Neural cell (in vitro differentiated cells): ENCODE data around the gene TSPO2. TPM values are rescaled to one million over a fixed set of nuclear protein-coding genes. Genes with fewer than 3 reads are reported as not detected.

Source experiments
- H2AFZ ChIP-seq: fragments of 200-600, 300-800 bp; sonication (generic), shearing (Covaris generic); 2 replicates; pipeline ENCODE4 v1.6.0; 2014; ENCODE audit warnings: low read depth, mild to moderate bottlenecking, antibody characterized with exemption, low read length, moderate library complexity
- H3F3A ChIP-seq: fragments of 200-600 bp; shearing (Covaris generic); 2 replicates; pipeline ENCODE4 v1.6.1; 2016; ENCODE audit warnings: mild to moderate bottlenecking, moderate library complexity, mixed read lengths, antibody characterized with exemption, low read length; ENCODE audit not compliant: insufficient read depth, poor library complexity, severe bottlenecking
- H3K27ac ChIP-seq: fragments of 200-600, 300-800 bp; sonication (generic), shearing (Covaris generic); 2 replicates; pipeline ENCODE4 v1.5.1; 2014; ENCODE audit warnings: mild to moderate bottlenecking, low read length, moderate library complexity
- H3K27me3 ChIP-seq: fragments of 300-800, 200-600 bp; sonication (generic), shearing (Covaris generic); 2 replicates; pipeline ENCODE4 v1.6.0; 2014; ENCODE audit warnings: mild to moderate bottlenecking, low read depth, low read length, moderate library complexity; ENCODE audit not compliant: insufficient read depth
- H3K36me3 ChIP-seq: fragments of 300-800, 200-600 bp; sonication (generic), shearing (Covaris generic); 2 replicates; pipeline ENCODE4 v1.5.1; 2014; ENCODE audit warnings: mild to moderate bottlenecking, antibody characterized with exemption, low read length, moderate library complexity; ENCODE audit not compliant: insufficient read depth
- H3K4me2 ChIP-seq: fragments of 300-800, 200-600 bp; sonication (generic), shearing (Covaris generic); 2 replicates; pipeline ENCODE4 v1.6.0; 2014; ENCODE audit warnings: mild to moderate bottlenecking, low read length
- H3K4me3 ChIP-seq: fragments of 300-800, 200-600 bp; sonication (generic), shearing (Covaris generic); 2 replicates; pipeline ENCODE4 v1.5.1; 2014; ENCODE audit warnings: mild to moderate bottlenecking, low read length, moderate library complexity
- H3K79me2 ChIP-seq: fragments of 200-600 bp; shearing (Covaris generic); replicated peaks from 2 replicates; pipeline ENCODE4 v1.6.0; 2014; ENCODE audit warnings: mild to moderate bottlenecking, low read length, moderate library complexity; ENCODE audit not compliant: insufficient read depth
- H3K9ac ChIP-seq: fragments of 300-800, 200-600 bp; sonication (generic), shearing (Covaris generic); 2 replicates; pipeline ENCODE4 v1.6.1; 2016; ENCODE audit warnings: mild to moderate bottlenecking, low read length, mixed read lengths
- H3K9me2 ChIP-seq: fragments of 200-600 bp; shearing (Covaris generic); 2 replicates; pipeline ENCODE4 v1.6.1; 2016; ENCODE audit warnings: mild to moderate bottlenecking, low read length, mixed read lengths; ENCODE audit not compliant: insufficient read depth
- H3K9me3 ChIP-seq: fragments of 200-600, 300-800 bp; sonication (generic), shearing (Covaris generic); 2 replicates; pipeline ENCODE4 v1.6.1; 2016; ENCODE audit warnings: mild to moderate bottlenecking, mixed run types, low read length, moderate library complexity, mixed read lengths
- H4K20me1 ChIP-seq: fragments of 200-600 bp; shearing (Covaris generic); 2 replicates; pipeline ENCODE4 v1.6.1; 2016; ENCODE audit warnings: mild to moderate bottlenecking, mixed run types; ENCODE audit not compliant: insufficient read depth
- EP300 ChIP-seq: fragments of 450-650 bp; conservative IDR thresholded peaks from 2 replicates; pipeline ENCODE4 v1.6.1; 2014; ENCODE audit warnings: antibody characterized with exemption, mild to moderate bottlenecking, moderate library complexity; ENCODE audit not compliant: poor library complexity, severe bottlenecking
- EZH2 ChIP-seq: fragments of 200-600, 300-800 bp; shearing (Covaris generic), sonication (generic); IDR thresholded peaks from 2 replicates; pipeline ENCODE4 v1.6.1; 2014; ENCODE audit warnings: antibody characterized with exemption, low read length, borderline replicate concordance, mild to moderate bottlenecking; ENCODE audit not compliant: insufficient read depth, poor library complexity, severe bottlenecking
- MXI1 ChIP-seq: fragments of 450-650 bp; conservative IDR thresholded peaks from 2 replicates; pipeline ENCODE4 v1.6.1; 2014; ENCODE audit warnings: antibody characterized with exemption, mild to moderate bottlenecking; ENCODE audit not compliant: poor library complexity, severe bottlenecking
- POLR2AphosphoS5 ChIP-seq: IDR thresholded peaks from 2 replicates; pipeline ENCODE4 v1.6.1; 2012
- RAD21 ChIP-seq: fragments of 450-650 bp; conservative IDR thresholded peaks from 2 replicates; pipeline ENCODE4 v1.6.1; 2014; ENCODE audit warnings: antibody characterized with exemption, mild to moderate bottlenecking, moderate library complexity
- SMC3 ChIP-seq: fragments of 450-650 bp; conservative IDR thresholded peaks from 2 replicates; pipeline ENCODE4 v1.6.1; 2014; ENCODE audit warnings: antibody characterized with exemption, mild to moderate bottlenecking, moderate library complexity; ENCODE audit not compliant: poor library complexity
- TAF1 ChIP-seq: IDR thresholded peaks from 2 replicates; pipeline ENCODE4 v1.6.1; 2012; ENCODE audit warnings: low read depth
- polyA plus RNA-seq: library from polyadenylated mRNA; depleted of rRNA; stranded (reverse); fragments of >200 nt; gene quantifications from 2 replicates; pipeline ENCODE4 v1.2.3, GENCODE V29; 2014
- TF ChIP-seq, protein P1 (sequence below): fragments of 450-650 bp; IDR thresholded peaks from 2 replicates; pipeline ENCODE4 v1.5.1; 2014; ENCODE audit warnings: antibody characterized with exemption, mild to moderate bottlenecking, moderate library complexity; ENCODE audit not compliant: poor library complexity, severe bottlenecking
- TF ChIP-seq, protein P2 (sequence below): IDR thresholded peaks from 2 replicates; pipeline ENCODE4 v1.6.1; 2012; ENCODE audit warnings: borderline replicate concordance

Gene TSPO2
- polyA plus RNA-seq, 1 donor from 2014 or later: not detected

DNA sequence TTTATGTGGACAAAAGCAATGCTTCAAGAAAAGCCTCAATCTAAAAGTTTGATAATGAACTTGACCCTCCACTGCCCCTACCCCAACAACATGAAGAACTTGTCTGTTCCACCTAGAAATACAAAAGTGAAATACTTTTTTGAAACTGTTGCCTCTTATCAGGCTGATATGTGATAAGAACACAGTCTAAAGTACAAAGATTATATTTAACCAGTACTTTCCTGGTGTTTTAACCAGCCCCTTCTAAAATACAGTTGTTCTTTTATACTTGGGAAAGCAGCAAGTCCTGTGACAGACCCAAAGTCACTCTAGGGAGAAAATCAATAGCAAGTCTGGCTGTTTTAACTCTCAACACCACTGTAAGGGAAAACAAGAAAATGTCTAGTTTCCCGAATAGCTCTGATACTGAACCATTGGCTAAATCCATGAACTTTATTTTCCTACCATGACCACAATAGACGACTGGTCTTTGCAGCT, 23.3 kb downstream of the TSPO2 start:
- H3F3A ChIP-seq: no peaks in the 10 kb centered on the region

DNA sequence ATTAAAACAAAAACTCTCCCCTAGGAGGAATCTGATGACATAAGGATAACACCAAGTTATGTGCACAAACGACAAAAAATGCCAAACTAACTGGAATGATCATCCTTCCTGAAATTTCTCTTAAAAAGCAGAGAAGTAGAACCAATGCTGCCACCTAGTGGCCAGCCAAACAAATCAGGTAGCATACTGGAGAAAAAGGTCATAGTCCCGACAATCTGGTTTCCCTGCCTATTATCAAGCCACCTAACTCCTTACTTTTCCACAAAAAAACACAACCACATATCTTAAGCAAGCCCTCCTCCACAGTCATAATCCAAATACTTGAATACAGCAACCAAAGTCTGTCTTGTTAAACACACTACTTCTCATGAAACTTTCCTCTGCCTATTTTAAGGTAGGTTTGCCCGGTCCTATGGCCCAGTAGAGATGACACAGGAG, 24.6 kb downstream of the TSPO2 start:
- H3K4me3 ChIP-seq: no peak overlapping the region
- no peak overlapping the region for H3K27ac ChIP-seq
- no peaks in the 10 kb centered on the region for H4K20me1 ChIP-seq
- H3K79me2 ChIP-seq: no peaks in the 10 kb centered on the region
- H3K9ac ChIP-seq: no peak overlapping the region
- TF ChIP-seq, protein P1, sequence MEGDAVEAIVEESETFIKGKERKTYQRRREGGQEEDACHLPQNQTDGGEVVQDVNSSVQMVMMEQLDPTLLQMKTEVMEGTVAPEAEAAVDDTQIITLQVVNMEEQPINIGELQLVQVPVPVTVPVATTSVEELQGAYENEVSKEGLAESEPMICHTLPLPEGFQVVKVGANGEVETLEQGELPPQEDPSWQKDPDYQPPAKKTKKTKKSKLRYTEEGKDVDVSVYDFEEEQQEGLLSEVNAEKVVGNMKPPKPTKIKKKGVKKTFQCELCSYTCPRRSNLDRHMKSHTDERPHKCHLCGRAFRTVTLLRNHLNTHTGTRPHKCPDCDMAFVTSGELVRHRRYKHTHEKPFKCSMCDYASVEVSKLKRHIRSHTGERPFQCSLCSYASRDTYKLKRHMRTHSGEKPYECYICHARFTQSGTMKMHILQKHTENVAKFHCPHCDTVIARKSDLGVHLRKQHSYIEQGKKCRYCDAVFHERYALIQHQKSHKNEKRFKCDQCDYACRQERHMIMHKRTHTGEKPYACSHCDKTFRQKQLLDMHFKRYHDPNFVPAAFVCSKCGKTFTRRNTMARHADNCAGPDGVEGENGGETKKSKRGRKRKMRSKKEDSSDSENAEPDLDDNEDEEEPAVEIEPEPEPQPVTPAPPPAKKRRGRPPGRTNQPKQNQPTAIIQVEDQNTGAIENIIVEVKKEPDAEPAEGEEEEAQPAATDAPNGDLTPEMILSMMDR: peak; percentile 88
- TF ChIP-seq SMC3 (peak; percentile 96), MXI1 (no peak), RAD21 (peak; percentile 93)
- H2AFZ ChIP-seq: no peak overlapping the region
- no peaks in the 10 kb centered on the region for H3F3A ChIP-seq
- no peaks in the 10 kb centered on the region for H3K9me2 ChIP-seq
- no peaks in the 10 kb centered on the region for H3K36me3 ChIP-seq
- no peaks in the 10 kb centered on the region for H3K27me3 ChIP-seq
- no peak overlapping the region for H3K4me2 ChIP-seq
- no peaks in the 10 kb centered on the region for H3K9me3 ChIP-seq

More for the DNA sequence above, 23.3 kb downstream of the TSPO2 start:
- Histone ChIP-seq H2AFZ (no peak overlapping the region), H3K4me3 (no peak overlapping the region), H3K27ac (no peak overlapping the region), H3K27me3 (no peaks in the 10 kb centered on the region), H4K20me1 (no peaks in the 10 kb centered on the region), H3K9ac (no peak overlapping the region), H3K4me2 (no peak overlapping the region), H3K9me2 (no peaks in the 10 kb centered on the region), H3K36me3 (no peaks in the 10 kb centered on the region), H3K9me3 (no peaks in the 10 kb centered on the region), H3K79me2 (no peaks in the 10 kb centered on the region)
- no peak for TF ChIP-seq MXI1
- TF ChIP-seq EZH2: no peak
- TF ChIP-seq RAD21: no peak
- TF ChIP-seq TAF1: no peak
- TF ChIP-seq POLR2AphosphoS5: no peak
- TF ChIP-seq, protein P2, sequence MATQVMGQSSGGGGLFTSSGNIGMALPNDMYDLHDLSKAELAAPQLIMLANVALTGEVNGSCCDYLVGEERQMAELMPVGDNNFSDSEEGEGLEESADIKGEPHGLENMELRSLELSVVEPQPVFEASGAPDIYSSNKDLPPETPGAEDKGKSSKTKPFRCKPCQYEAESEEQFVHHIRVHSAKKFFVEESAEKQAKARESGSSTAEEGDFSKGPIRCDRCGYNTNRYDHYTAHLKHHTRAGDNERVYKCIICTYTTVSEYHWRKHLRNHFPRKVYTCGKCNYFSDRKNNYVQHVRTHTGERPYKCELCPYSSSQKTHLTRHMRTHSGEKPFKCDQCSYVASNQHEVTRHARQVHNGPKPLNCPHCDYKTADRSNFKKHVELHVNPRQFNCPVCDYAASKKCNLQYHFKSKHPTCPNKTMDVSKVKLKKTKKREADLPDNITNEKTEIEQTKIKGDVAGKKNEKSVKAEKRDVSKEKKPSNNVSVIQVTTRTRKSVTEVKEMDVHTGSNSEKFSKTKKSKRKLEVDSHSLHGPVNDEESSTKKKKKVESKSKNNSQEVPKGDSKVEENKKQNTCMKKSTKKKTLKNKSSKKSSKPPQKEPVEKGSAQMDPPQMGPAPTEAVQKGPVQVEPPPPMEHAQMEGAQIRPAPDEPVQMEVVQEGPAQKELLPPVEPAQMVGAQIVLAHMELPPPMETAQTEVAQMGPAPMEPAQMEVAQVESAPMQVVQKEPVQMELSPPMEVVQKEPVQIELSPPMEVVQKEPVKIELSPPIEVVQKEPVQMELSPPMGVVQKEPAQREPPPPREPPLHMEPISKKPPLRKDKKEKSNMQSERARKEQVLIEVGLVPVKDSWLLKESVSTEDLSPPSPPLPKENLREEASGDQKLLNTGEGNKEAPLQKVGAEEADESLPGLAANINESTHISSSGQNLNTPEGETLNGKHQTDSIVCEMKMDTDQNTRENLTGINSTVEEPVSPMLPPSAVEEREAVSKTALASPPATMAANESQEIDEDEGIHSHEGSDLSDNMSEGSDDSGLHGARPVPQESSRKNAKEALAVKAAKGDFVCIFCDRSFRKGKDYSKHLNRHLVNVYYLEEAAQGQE: no peak
- TF ChIP-seq EP300: no peak
- TF ChIP-seq, protein P1: no peak
